Prostate gland (tissue), 2 donors: ENCODE results near the gene ZNRD2.

Experiments
- CTCF ChIP-seq, 4 experiments: fragments of 200-600 bp in 2 of 4; fragments of 450-650 bp in 2 of 4; sonication (generic) in 2 of 4; IDR thresholded peaks; 1 replicate in 3 of 4; 2 replicates in 1 of 4; pipeline ENCODE4 v1.5.1; 2016 to 2019; ENCODE audit warnings: antibody characterized with exemption in 4 of 4, mild to moderate bottlenecking in 2 of 4, moderate library complexity in 2 of 4
- POLR2A ChIP-seq: fragments of 450-650 bp; IDR thresholded peaks from one replicate; pipeline ENCODE4 v1.6.1; 2016; ENCODE audit warnings: antibody characterized with exemption, mild to moderate bottlenecking
- POLR2AphosphoS5 ChIP-seq: sonication (generic); formaldehyde crosslinking; IDR thresholded peaks from one replicate; pipeline ENCODE4 v1.6.1; 2017; ENCODE audit warnings: antibody characterized with exemption

GRCh38 chr11:65563601-65564000 lies 6.7 kb upstream of the ZNRD2 start:
- TF ChIP-seq CTCF (IDR thresholded peaks at IDR 0.05) (no peak), POLR2A (no peak), POLR2AphosphoS5 (no peak)
